ENCODE data around the gene FSTL4.
"Not testable (repeated sequence)": the region's sequence is repeated elsewhere in the genome, so short reads cannot be mapped to it uniquely, and the experiment has no call there.

FSTL4 gene

GRCh38 chr5:133451926-133452325 is 160.4 kb downstream of the FSTL4 start:
- no peak for DNase-seq
- in situ Hi-C loops (cut with HindIII; ENCODE audit: low pct_ligation_motif_present, low pct_unique_long_range_greater_than_20kb, low sequenced_read_pairs): no loop called here

GRCh38 chr5:133450286-133450685 is 162.1 kb downstream of the FSTL4 start:
- no peak for DNase-seq

GRCh38 chr5:133449181-133449580 is 163.2 kb downstream of the FSTL4 start:
- in situ Hi-C loops (cut with HindIII; ENCODE audit: low pct_ligation_motif_present, low pct_unique_long_range_greater_than_20kb, low sequenced_read_pairs): no loop called here
- DNase-seq: no peak

More at GRCh38 chr5:133450286-133450685, 162.1 kb downstream of the FSTL4 start:
- in situ Hi-C loops (cut with HindIII; ENCODE audit: low pct_ligation_motif_present, low pct_unique_long_range_greater_than_20kb, low sequenced_read_pairs): no loop called here

- no peak for DNase-seq
- in situ Hi-C loops (cut with HindIII; ENCODE audit: low pct_ligation_motif_present, low pct_unique_long_range_greater_than_20kb, low sequenced_read_pairs): no loop called here
These were observed 165.9 kb downstream of the FSTL4 start for GRCh38 chr5:133446440-133446839.

GRCh38 chr5:133445744-133446143 is 166.6 kb downstream of the FSTL4 start:
- DNase-seq: no peak
- in situ Hi-C loops (cut with HindIII; ENCODE audit: low pct_ligation_motif_present, low pct_unique_long_range_greater_than_20kb, low sequenced_read_pairs): no loop called here

GRCh38 chr5:133445204-133445603 is 167.1 kb downstream of the FSTL4 start:
- in situ Hi-C loops (cut with HindIII; ENCODE audit: low pct_ligation_motif_present, low pct_unique_long_range_greater_than_20kb, low sequenced_read_pairs); DNase-seq: not testable (repeated sequence)

- no peak for DNase-seq
- in situ Hi-C loops (cut with HindIII; ENCODE audit: low pct_ligation_motif_present, low pct_unique_long_range_greater_than_20kb, low sequenced_read_pairs): no loop called here
These were observed 167.6 kb downstream of the FSTL4 start for GRCh38 chr5:133444711-133445110.

- in situ Hi-C loops (cut with HindIII; ENCODE audit: low pct_ligation_motif_present, low pct_unique_long_range_greater_than_20kb, low sequenced_read_pairs): no loop called here
- DNase-seq: no peak
These were observed 171.1 kb downstream of the FSTL4 start for GRCh38 chr5:133441166-133441815.

GRCh38 chr5:133440467-133441115 is 171.8 kb downstream of the FSTL4 start:
- DNase-seq: no peak
- in situ Hi-C loops (cut with HindIII; ENCODE audit: low pct_ligation_motif_present, low pct_unique_long_range_greater_than_20kb, low sequenced_read_pairs): no loop called here

GRCh38 chr5:133439859-133440258 is 172.5 kb downstream of the FSTL4 start:
- in situ Hi-C loops (cut with HindIII; ENCODE audit: low pct_ligation_motif_present, low pct_unique_long_range_greater_than_20kb, low sequenced_read_pairs): no loop called here
- no peak for DNase-seq

GRCh38 chr5:133438487-133438886 is 173.9 kb downstream of the FSTL4 start:
- DNase-seq: no peak
- in situ Hi-C loops (cut with HindIII; ENCODE audit: low pct_ligation_motif_present, low pct_unique_long_range_greater_than_20kb, low sequenced_read_pairs): no loop called here

- in situ Hi-C loops (cut with HindIII; ENCODE audit: low pct_ligation_motif_present, low pct_unique_long_range_greater_than_20kb, low sequenced_read_pairs): no loop called here
- no peak for DNase-seq
These were observed 178.0 kb downstream of the FSTL4 start for GRCh38 chr5:133434336-133434735.

- in situ Hi-C loops (cut with HindIII; ENCODE audit: low pct_ligation_motif_present, low pct_unique_long_range_greater_than_20kb, low sequenced_read_pairs): no loop called here
- no peak for DNase-seq
These were observed 178.7 kb downstream of the FSTL4 start for GRCh38 chr5:133433641-133434040.

- in situ Hi-C loops (cut with HindIII; ENCODE audit: low pct_ligation_motif_present, low pct_unique_long_range_greater_than_20kb, low sequenced_read_pairs): no loop called here
- no peak for DNase-seq
These were observed 179.3 kb downstream of the FSTL4 start for GRCh38 chr5:133432956-133433532.

- DNase-seq: no peak
- in situ Hi-C loops (cut with HindIII; ENCODE audit: low pct_ligation_motif_present, low pct_unique_long_range_greater_than_20kb, low sequenced_read_pairs): no loop called here
These were observed 180.9 kb downstream of the FSTL4 start for GRCh38 chr5:133431326-133431865.

GRCh38 chr5:133430095-133430494 is 182.2 kb downstream of the FSTL4 start:
- DNase-seq: no peak
- in situ Hi-C loops (cut with HindIII; ENCODE audit: low pct_ligation_motif_present, low pct_unique_long_range_greater_than_20kb, low sequenced_read_pairs): no loop called here

- no peak for DNase-seq
- in situ Hi-C loops (cut with HindIII; ENCODE audit: low pct_ligation_motif_present, low pct_unique_long_range_greater_than_20kb, low sequenced_read_pairs): no loop called here
These were observed 183.3 kb downstream of the FSTL4 start for GRCh38 chr5:133429046-133429445.

- no peak for DNase-seq
- in situ Hi-C loops (cut with HindIII; ENCODE audit: low pct_ligation_motif_present, low pct_unique_long_range_greater_than_20kb, low sequenced_read_pairs): no loop called here
These were observed 184.2 kb downstream of the FSTL4 start for GRCh38 chr5:133428072-133428660.

GRCh38 chr5:133427121-133427777 is 185.1 kb downstream of the FSTL4 start:
- DNase-seq: no peak
- in situ Hi-C loops (cut with HindIII; ENCODE audit: low pct_ligation_motif_present, low pct_unique_long_range_greater_than_20kb, low sequenced_read_pairs): no loop called here
